ENCODE measurements around the gene LRRK2.

DNA sequence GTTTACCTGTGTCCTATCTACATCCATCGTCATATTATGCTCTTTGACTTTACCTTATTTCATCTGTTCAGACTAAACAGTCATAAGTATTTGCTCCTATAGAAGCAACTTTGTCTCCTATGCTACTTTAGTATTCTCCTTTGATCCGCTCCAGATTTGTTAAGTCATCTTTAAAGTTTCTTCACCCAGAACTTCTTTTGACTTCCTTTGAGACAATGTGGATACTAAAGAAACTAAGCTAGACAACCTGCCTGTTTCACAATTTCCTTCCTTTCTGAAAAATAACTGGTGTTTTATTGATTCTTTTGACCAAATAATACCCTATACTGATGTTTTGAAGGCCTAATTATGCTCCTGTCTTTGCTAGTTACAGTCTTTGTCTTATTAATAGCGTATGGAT lies 30.0 kb upstream of the LRRK2 start:
- TF ChIP-seq POLR2A (IDR thresholded peaks at IDR 0.05; ENCODE audit: low read depth, low read length) (no peak), TAF1 (IDR thresholded peaks at IDR 0.05; ENCODE audit: borderline replicate concordance, low read depth, low read length) (no peak)
